ENCODE results near the gene ETV6.

The ETV6 gene

GRCh38 chr12:11668611-11669010 is 19.1 kb downstream of the ETV6 start:
- DNase-seq (ENCODE audit: extremely low read depth, low read depth), result no peak
- TF ChIP-seq, protein P1, sequence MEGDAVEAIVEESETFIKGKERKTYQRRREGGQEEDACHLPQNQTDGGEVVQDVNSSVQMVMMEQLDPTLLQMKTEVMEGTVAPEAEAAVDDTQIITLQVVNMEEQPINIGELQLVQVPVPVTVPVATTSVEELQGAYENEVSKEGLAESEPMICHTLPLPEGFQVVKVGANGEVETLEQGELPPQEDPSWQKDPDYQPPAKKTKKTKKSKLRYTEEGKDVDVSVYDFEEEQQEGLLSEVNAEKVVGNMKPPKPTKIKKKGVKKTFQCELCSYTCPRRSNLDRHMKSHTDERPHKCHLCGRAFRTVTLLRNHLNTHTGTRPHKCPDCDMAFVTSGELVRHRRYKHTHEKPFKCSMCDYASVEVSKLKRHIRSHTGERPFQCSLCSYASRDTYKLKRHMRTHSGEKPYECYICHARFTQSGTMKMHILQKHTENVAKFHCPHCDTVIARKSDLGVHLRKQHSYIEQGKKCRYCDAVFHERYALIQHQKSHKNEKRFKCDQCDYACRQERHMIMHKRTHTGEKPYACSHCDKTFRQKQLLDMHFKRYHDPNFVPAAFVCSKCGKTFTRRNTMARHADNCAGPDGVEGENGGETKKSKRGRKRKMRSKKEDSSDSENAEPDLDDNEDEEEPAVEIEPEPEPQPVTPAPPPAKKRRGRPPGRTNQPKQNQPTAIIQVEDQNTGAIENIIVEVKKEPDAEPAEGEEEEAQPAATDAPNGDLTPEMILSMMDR (IDR thresholded peaks at IDR 0.05; ENCODE audit: low read depth, low read length), result no peak

GRCh38 chr12:11669348-11669747 is 19.9 kb downstream of the ETV6 start:
- TF ChIP-seq, protein P1 (IDR thresholded peaks at IDR 0.05; ENCODE audit: low read depth, low read length), result no peak
- no peak for DNase-seq (ENCODE audit: extremely low read depth, low read depth)

DNA sequence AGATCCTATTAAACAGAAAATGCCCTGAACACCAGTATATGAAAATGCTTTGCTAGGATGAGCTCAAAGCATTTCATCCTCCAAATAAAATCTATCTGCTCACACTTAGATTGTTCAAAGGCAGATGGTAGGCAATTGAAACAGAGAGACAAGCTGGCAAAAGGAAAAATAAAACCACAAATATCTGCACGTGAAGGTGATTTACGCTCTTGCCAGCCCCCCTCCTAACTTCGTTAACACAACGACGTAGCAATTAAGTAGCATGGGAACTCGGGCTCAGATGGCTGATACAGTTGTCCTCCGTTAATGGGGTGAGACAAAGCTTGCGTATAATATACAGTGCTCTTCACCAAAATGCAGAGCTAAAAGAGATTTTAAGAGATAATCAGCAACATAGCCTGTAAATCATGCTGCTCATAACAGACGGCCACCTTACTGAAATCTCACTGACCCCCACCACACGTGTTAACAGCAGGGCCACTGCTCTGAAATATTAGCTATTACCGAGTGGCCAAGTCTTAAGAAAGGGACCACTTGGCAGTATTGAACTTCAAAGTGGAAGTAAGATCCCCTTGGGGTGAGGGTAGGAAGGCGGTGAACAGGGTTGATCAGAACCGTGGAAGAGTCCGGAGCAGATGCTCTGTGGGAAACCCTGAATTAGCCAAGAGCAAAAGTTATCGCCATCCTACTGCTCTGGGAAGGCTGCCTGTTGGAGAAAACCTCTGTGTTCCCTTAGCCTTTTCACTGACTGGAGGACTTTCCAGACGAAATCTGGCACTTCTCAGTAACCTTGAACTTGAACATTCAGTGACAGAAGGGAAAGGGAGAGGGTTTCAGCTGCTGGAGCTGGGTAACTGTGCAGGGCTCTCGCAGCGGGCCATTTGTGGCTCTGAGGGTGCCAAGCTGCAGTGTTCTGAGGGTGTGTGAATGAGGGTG is 23.1 kb downstream of the ETV6 start:
- DNase-seq (ENCODE audit: extremely low read depth, low read depth), result no peak
- TF ChIP-seq, protein P1 (IDR thresholded peaks at IDR 0.05; ENCODE audit: low read depth, low read length), result no peak

GRCh38 chr12:11673666-11674461 is 24.4 kb downstream of the ETV6 start:
- TF ChIP-seq, protein P1 (IDR thresholded peaks at IDR 0.05; ENCODE audit: low read depth, low read length), result no peak
- DNase-seq (ENCODE audit: extremely low read depth, low read depth), result no peak

DNA sequence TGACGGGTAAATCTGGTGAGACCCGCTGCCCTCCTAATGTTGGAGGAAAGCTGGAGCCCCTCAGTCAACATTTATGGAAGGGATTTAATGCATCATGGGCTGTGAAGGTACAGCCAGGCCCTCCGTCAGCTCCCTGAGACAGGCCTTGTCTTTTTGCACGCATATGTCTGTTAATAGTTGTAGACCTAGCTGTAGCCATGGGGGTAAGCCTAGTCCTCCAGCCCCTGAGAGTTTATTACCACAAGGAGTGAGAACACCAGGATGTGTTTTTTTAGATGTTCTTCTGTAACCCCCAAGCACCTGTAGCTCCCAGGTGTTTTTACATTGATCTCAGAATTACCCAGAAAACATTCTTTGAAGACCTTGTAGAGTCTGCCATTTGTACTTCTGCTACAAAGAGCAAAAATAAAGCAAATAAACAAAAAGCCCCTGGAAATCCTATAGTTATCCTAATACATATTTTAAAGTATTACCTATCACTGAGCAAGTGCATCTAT is 25.5 kb downstream of the ETV6 start:
- TF ChIP-seq, protein P1 (IDR thresholded peaks at IDR 0.05; ENCODE audit: low read depth, low read length), result no peak
- no peak for DNase-seq (ENCODE audit: extremely low read depth, low read depth)

DNA sequence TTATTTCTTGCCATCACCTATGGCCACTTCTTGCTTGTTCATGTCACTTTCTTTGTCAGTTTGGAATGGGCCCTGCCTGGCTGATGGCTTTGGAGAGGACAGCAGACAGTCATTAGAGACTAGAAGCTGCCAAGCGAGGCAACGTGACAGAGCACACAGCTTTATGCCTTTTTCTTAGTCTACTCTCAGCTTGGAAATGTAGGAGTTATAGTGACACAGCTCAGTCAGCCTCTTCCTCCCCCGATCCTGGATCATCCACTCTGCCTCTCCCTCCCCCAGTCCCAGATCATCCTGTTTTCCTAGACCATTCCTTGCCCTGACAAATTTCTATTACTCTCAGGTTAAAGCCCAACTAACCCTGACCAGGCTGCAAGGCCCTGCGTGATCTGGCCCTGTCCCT is 26.6 kb downstream of the ETV6 start:
- TF ChIP-seq, protein P1 (IDR thresholded peaks at IDR 0.05; ENCODE audit: low read depth, low read length), result no peak
- DNase-seq (ENCODE audit: extremely low read depth, low read depth), result no peak

DNA sequence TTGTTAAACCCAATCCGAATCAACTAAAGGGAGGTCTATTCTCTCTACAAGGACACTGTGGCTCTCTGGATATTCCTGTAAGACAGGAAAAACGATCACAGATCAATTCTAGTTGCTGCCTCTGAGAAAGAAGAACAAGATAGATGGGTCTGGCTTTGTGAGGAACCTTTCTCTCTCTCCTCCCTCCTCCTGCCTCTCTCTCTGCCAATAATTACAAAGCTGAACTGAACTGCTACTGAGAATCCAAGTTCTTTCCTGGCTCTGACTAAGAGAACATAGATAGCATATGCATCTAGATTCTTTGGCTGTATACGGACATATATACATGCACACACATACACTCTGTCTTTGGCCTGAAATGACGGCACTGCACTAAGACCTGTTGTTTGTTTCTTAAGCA is 27.6 kb downstream of the ETV6 start:
- DNase-seq (ENCODE audit: extremely low read depth, low read depth), result no peak
- TF ChIP-seq, protein P1 (IDR thresholded peaks at IDR 0.05; ENCODE audit: low read depth, low read length), result no peak

Measured in AG09319 (cell line).